SK-N-MC (cell line): Measurements from ENCODE around the gene TNFAIP8L2.

Experiments
- DNase-seq: peaks from one replicate; pipeline ENCODE4 v3.0.0-alpha.2; 2011; ENCODE audit warnings: low read depth, low spot score
- H3K27ac ChIP-seq: fragments of 200-600 bp; sonication (generic); 2 replicates; pipeline ENCODE4 v1.5.1; 2016; ENCODE audit warnings: mixed run types
- H3K36me3 ChIP-seq: fragments of 200-600 bp; sonication (generic); 2 replicates; pipeline ENCODE4 v1.6.1; 2017; ENCODE audit warnings: antibody characterized with exemption, low read length, mixed read lengths; ENCODE audit not compliant: insufficient read depth
- H3K4me3 ChIP-seq: fragments of 200-600 bp; sonication (generic); 2 replicates; pipeline ENCODE4 v1.5.1; 2016
- H3K9ac ChIP-seq: fragments of 200-600 bp; sonication (generic); 2 replicates; pipeline ENCODE4 v1.8.0; 2017; ENCODE audit warnings: mixed run types, mixed read lengths; ENCODE audit not compliant: insufficient read length
- H3K9me3 ChIP-seq: fragments of 200-600 bp; sonication (generic); 2 replicates; pipeline ENCODE4 v1.6.1; 2017; ENCODE audit warnings: low read depth, mild to moderate bottlenecking, antibody characterized with exemption, low read length, moderate library complexity, mixed read lengths
- EZH2 ChIP-seq: fragments of 200-600 bp; sonication (generic); IDR thresholded peaks from one replicate; pipeline ENCODE4 v1.6.1; 2017; ENCODE audit warnings: antibody characterized with exemption
- FOXP2 ChIP-seq: optimal IDR thresholded peaks from 2 replicates; pipeline ENCODE3; 2011; ENCODE audit warnings: mild to moderate bottlenecking, moderate library complexity; ENCODE audit not compliant: insufficient read depth; ENCODE audit errors: extremely low read length, control extremely low read depth
- POLR2AphosphoS5 ChIP-seq: IDR thresholded peaks from 2 replicates; pipeline ENCODE4 v1.6.1; 2012; ENCODE audit warnings: mild to moderate bottlenecking, low read depth, low read length, borderline replicate concordance

Gene TNFAIP8L2

DNA sequence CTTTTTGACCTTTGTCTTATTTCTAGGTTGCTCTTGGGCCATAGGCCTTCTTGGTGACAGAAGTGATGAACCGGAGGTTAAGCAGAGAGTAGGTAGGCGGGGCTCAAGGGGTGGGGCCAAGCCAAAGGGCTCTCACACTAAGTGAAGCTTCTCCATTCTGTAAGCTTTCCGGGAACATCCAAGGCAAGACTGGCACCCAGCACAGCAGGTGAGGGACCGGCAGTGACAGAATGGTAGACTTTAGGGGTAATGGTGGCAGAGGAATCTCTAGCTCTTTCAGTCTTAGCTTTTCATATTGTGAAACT lies at the start of gene TNFAIP8L2:
TNFAIP8L2 (plus strand) TSS at position 135 of the 305 bp plus-strand sequence. CDS start 2,049 bp downstream, outside the sequence.
- no peak for TF ChIP-seq POLR2AphosphoS5
- TF ChIP-seq EZH2, result no peak
- no peak for TF ChIP-seq FOXP2
- Histone ChIP-seq H3K36me3 (peaks cover 20% of the 10 kb centered on the region; the same call in 1 of the 2 replicates), H3K9ac (no peak within 1 kb of the TSS), H3K27ac (no peak within 1 kb of the TSS), H3K4me3 (no peak within 1 kb of the TSS), H3K9me3 (no peaks in the 10 kb centered on the region)
- DNase-seq, result no peak

DNA sequence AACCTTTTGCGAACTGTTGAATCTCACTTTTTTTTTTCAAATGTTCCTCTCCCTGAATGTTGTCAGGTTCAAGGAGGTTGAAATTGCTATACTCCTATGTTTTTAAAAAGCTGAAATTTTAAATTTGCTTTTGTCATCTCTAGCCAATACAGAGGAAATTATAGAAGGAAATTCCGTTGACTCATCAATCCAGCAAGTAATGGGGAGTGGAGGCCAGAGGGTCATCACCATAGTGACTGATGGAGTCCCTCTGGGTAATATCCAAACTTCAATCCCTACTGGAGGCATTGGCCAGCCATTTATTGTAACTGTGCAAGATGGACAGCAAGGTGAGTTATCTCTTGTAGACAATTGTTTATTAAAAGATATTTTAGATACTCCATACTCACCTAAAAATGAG lies 49.6 kb upstream of the TNFAIP8L2 start:
- Histone ChIP-seq H3K9me3 (no peaks in the 10 kb centered on the region), H3K4me3 (no peak overlapping the region), H3K9ac (no peak overlapping the region), H3K27ac (0 out of 2 replicates have a peak overlapping the region, but pooled peaks have one; percentile 46), H3K36me3 (no peaks in the 10 kb centered on the region)
- TF ChIP-seq POLR2AphosphoS5 (no peak), FOXP2 (no peak), EZH2 (no peak)
- no peak for DNase-seq

DNA sequence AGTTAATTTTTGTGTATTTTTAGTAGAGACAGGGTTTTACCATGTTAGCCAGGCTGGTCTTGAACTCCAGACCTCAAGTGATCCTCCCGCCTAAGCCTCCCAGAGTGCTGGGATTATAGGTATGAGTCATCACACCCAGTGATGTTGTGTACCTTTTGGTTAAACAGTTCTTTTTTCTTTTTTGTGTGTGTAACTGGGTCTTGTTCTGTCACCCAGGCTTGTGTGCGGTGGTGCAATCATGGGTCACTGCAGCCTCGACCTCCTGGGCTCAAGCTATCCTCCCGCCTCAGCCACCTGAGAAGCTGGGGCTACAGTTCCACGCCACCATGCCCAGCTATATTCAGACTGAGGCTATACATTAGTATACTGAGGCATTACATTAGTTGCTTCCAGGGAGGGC lies 48.1 kb upstream of the TNFAIP8L2 start:
- Histone ChIP-seq H3K9ac (no peak overlapping the region), H3K27ac (no peak overlapping the region), H3K9me3 (no peaks in the 10 kb centered on the region), H3K4me3 (no peak overlapping the region), H3K36me3 (no peaks in the 10 kb centered on the region)
- no peak for DNase-seq
- no peak for TF ChIP-seq EZH2
- TF ChIP-seq POLR2AphosphoS5, result no peak
- no peak for TF ChIP-seq FOXP2

DNA sequence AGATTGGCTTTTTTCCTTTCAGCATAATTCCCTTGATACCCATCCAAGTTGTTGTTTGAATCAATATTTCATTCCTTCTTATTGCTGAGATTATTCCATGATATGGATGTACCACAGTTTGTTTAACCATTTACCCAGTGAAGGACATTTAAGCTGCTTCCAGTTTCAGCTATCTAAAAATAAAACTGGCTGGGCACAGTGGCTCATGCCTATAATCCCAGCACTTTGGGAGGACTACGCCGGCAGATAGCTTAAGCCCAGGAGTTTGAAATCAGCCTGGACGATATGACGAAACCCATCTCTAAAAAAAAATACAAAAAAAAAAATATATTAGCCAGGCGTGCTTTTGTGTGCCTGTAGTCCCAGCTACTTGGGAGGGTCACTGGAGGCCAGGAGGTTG lies 42.6 kb upstream of the TNFAIP8L2 start:
- no peak for DNase-seq
- Histone ChIP-seq H3K27ac (no peak overlapping the region), H3K4me3 (no peak overlapping the region), H3K36me3 (peaks cover 5% of the 10 kb centered on the region; the same call in 1 of the 2 replicates), H3K9ac (no peak overlapping the region), H3K9me3 (no peaks in the 10 kb centered on the region)
- TF ChIP-seq EZH2 (no peak), FOXP2 (no peak), POLR2AphosphoS5 (no peak)

DNA sequence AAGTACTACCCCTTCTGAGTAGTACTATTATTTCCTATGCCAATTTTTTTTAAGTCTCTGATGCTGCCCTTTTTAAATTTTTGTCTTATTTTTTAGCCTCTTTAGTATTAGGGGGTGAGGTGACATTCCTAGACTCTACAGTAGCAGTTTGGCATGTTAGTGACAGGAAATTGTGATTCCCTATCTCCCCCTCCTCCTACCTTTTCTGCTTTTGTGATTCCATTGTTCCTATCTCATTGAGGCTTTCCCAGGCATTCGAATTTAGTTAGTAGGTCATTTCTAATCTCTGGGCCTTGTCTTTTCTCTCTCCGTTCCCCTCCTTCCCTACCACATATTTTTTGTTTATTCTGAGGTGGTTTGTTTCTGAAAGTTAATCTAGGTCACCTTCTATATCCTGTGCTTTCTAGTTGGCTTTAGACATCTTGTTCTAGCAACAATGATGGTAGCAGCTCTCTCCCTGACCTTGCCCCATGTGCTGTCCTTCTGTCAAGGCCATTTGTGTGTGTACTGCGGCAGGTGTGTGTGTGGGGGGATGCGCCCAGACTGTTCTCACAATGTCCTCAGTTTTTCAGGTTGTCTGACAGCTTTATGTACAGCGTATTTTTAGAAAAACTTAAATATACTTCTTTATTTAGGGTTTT lies 31.6 kb upstream of the TNFAIP8L2 start:
- Histone ChIP-seq H3K36me3 (no peaks in the 10 kb centered on the region), H3K9ac (no peak overlapping the region), H3K4me3 (no peak overlapping the region), H3K9me3 (no peaks in the 10 kb centered on the region), H3K27ac (no peak overlapping the region)
- TF ChIP-seq EZH2, result no peak
- TF ChIP-seq POLR2AphosphoS5, result no peak
- no peak for TF ChIP-seq FOXP2
- DNase-seq, result no peak

DNA sequence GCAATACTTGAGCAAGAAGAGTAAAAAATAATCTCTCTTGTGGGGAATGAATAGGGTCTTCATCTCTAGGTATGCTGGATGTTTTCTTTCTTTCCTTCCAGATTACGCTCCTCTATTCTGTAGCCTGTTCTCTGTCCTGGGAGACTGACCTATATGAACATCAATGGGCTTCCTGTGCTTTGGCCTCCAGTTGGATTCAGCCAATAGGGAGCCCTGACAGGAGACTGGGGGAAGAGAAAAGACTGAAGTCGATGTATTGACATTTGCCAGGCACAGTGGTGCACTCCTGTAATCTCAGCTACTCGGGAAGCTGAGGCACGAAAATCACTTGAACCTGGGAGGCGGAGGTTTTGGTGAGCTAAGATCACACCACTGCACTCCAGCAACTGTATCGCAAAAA lies 27.6 kb upstream of the TNFAIP8L2 start:
- no peaks in the 10 kb centered on the region for H3K9me3 ChIP-seq
- TF ChIP-seq FOXP2 (no peak), POLR2AphosphoS5 (no peak), EZH2 (no peak)
- no peak overlapping the region for H3K27ac ChIP-seq
- H3K4me3 ChIP-seq, result no peak overlapping the region
- no peak overlapping the region for H3K9ac ChIP-seq
- DNase-seq, result no peak
- H3K36me3 ChIP-seq, result no peaks in the 10 kb centered on the region

DNA sequence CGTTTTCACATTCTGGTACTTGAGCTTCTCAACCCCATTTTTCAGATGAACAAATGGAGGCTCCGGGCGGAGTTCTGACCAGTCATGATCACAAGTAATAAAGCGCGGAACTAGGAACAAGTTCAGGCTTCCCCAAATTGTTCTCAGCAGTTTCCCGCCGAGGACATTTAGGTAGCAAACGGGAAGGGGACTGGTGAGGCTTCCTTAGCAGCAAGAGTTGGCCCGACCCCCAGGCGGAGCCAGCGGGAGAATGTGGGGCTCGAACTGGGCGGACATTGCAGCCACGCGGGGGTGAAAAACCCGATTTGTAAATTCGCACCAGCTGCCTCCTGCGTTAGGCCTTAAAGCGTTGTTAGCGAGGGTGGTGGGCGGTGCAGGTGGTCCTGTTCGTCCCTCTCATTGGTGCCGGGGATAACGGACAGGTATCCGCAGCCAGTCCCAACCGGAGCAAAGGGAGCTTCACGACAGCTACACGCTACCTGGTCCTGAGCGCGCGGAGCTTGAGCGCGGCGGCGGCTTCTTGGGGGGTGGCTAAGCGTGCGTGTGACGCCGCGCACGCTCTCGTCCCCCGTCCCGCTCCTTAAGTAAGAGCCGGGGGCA lies 25.4 kb upstream of the TNFAIP8L2 start:
- DNase-seq, result no peak
- Histone ChIP-seq H3K36me3 (no peaks in the 10 kb centered on the region), H3K27ac (no peak overlapping the region), H3K4me3 (no peak overlapping the region), H3K9ac (no peak overlapping the region), H3K9me3 (no peaks in the 10 kb centered on the region)
- TF ChIP-seq POLR2AphosphoS5 (no peak), EZH2 (no peak), FOXP2 (no peak)

DNA sequence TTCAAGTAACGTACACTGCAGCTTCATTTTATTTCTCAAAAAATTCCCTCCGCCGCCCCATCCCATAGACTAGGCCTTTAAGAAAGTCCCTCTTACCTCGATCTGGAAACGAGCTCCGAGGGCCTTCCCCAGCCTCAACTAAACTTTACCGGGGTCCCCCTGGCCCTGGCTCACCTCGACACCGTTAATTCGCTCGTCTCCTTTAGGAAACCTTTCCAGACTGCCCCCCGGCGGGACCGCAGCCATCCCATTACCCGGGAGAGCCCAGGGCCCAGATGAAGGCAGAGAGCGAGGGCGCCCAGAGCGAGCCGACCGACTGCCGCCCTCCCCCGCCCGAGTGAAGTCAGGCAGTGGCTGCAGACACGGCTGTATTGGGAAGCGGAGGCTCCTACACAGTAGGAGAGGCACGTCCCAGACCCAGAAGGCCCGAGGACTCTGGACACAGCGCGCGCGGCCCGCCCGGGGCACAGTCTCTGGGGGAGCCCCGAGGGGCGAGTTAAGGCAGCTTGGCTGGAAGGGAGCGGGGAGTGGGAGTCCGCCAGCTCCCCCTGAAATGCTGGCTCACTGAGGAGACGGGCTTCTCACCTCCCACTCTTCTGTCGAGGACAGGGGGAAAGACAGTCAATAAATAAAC lies 24.6 kb upstream of the TNFAIP8L2 start:
- Histone ChIP-seq H3K27ac (no peak overlapping the region), H3K9ac (no peak overlapping the region), H3K4me3 (no peak overlapping the region), H3K9me3 (no peaks in the 10 kb centered on the region), H3K36me3 (no peaks in the 10 kb centered on the region)
- no peak for DNase-seq
- no peak for TF ChIP-seq EZH2
- no peak for TF ChIP-seq POLR2AphosphoS5
- no peak for TF ChIP-seq FOXP2

DNA sequence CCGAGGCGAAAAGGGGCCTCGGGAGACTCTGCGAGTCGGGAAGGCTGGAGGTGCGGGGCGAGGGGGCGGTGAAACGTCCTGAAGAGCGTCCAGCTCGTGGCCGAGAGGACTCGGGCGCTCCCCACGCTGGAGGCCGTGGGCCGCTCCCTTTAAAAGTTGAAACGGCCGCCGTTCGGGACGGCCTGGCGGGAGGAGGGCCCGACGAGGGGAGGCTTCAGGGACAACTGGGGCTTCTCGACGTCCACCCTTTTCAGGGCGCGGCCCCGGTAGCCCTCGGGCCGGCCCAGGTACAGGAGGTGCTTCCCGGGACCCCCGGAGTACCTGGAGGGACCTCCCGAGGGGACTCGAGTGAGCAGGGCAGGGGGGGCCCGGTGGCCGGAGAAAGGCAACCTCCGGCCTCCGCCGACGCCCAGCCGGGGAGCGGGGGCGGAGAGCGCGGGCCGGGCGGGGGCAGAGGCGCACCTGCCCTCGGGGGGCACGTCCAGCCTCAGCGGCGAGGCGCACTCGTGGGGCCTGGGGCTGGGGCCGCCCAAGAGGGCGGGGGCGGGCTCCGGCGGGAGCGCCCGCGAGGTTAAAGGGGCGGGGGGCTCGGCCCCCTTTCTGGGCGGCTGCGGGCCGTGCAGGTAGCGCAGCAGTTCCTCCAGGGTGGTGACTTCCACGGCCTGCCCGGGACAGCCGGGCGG lies 24.0 kb upstream of the TNFAIP8L2 start:
- Histone ChIP-seq H3K27ac (no peak overlapping the region), H3K36me3 (no peaks in the 10 kb centered on the region), H3K4me3 (no peak overlapping the region), H3K9me3 (no peaks in the 10 kb centered on the region), H3K9ac (no peak overlapping the region)
- no peak for DNase-seq
- TF ChIP-seq FOXP2, result no peak
- no peak for TF ChIP-seq EZH2
- no peak for TF ChIP-seq POLR2AphosphoS5
